A673 (cell line): ENCODE data around the gene ETFA. TPM values are rescaled to one million over a fixed set of nuclear protein-coding genes. Genes with fewer than 3 reads are reported as not detected.
A peak's percentile ranks its signal among the peaks of the same experiment; 100 is the strongest.

Experiments used
- BruUV-seq: library from RNA; stranded (reverse); fragments of 400-500 nt; replicated peaks from 2 replicates; lab custom pipeline; 2021; lab: Mats Ljungman, UMichigan
- CTCF ChIA-PET: fragments of 300-600 bp; sonication (Branson Sonifier 250); formaldehyde crosslinking; loops from one replicate; lab custom pipeline; 2022; ENCODE audit warnings: antibody characterized with exemption; lab: Charles Lee
- POLR2A ChIA-PET: fragments of 300-600 bp; sonication (Branson Sonifier 250); formaldehyde crosslinking; loops from one replicate; lab custom pipeline; 2022; ENCODE audit warnings: antibody characterized with exemption; ENCODE audit not compliant: low non-redundant PET; lab: Charles Lee
- DNase-seq: peaks from one replicate; pipeline ENCODE4 v3.0.0-alpha.2; 2015; ENCODE audit warnings: low spot score
- H3K27ac ChIP-seq: fragments of 200-600 bp; sonication (generic); 2 replicates; pipeline ENCODE4 v1.5.1; 2016; ENCODE audit warnings: mixed run types, low read depth, mild to moderate bottlenecking, mixed read lengths, antibody characterized with exemption, low read length; ENCODE audit not compliant: poor library complexity, severe bottlenecking
- H3K27me3 ChIP-seq: fragments of 200-600 bp; sonication (generic); replicated peaks from 2 replicates; pipeline ENCODE4 v1.6.1; 2017; ENCODE audit warnings: mixed run types, low read depth, mild to moderate bottlenecking, mixed read lengths, antibody characterized with exemption, low read length; ENCODE audit not compliant: insufficient read depth, poor library complexity
- H3K36me3 ChIP-seq: fragments of 200-600 bp; sonication (generic); 2 replicates; pipeline ENCODE4 v1.6.1; 2016; ENCODE audit warnings: mixed run types, mild to moderate bottlenecking, mixed read lengths, antibody characterized with exemption, low read length; ENCODE audit not compliant: insufficient read depth, poor library complexity, severe bottlenecking
- H3K4me1 ChIP-seq: fragments of 200-600 bp; sonication (generic); 2 replicates; pipeline ENCODE4 v1.6.1; 2017; ENCODE audit warnings: mixed run types, mild to moderate bottlenecking, mixed read lengths, antibody characterized with exemption, low read length; ENCODE audit not compliant: insufficient read depth, poor library complexity, severe bottlenecking
- H3K4me3 ChIP-seq: fragments of 200-600 bp; sonication (generic); 2 replicates; pipeline ENCODE4 v1.5.1; 2016; ENCODE audit warnings: low read depth, mixed run types, mild to moderate bottlenecking, mixed read lengths, low read length; ENCODE audit not compliant: poor library complexity, severe bottlenecking
- H3K9me3 ChIP-seq: fragments of 200-600 bp; sonication (generic); 2 replicates; pipeline ENCODE4 v1.6.1; 2016; ENCODE audit warnings: mixed run types, low read depth, mild to moderate bottlenecking, mixed read lengths, antibody characterized with exemption, low read length; ENCODE audit not compliant: poor library complexity, severe bottlenecking
- CTCF ChIP-seq: fragments of 300-800, 200-600 bp; sonication (generic); conservative IDR thresholded peaks from 2 replicates; pipeline ENCODE4 v1.5.1; 2017; ENCODE audit warnings: low read depth, mild to moderate bottlenecking, antibody characterized with exemption, low read length, moderate library complexity, mixed read lengths
- EZH2 ChIP-seq: fragments of 200-600 bp; sonication (generic); IDR thresholded peaks from 2 replicates; pipeline ENCODE4 v1.6.1; 2017; ENCODE audit warnings: borderline replicate concordance, low read depth, mild to moderate bottlenecking, mixed read lengths, antibody characterized with exemption, low read length; ENCODE audit not compliant: poor library complexity, severe bottlenecking
- intact Hi-C: fragments of 100-400 bp; cut with micrococcal nuclease; formaldehyde crosslinking; loops from one replicate; pipeline ENCODE4 v1.10.0; 2022; ENCODE audit not compliant: unreplicated experiment
- total RNA-seq: library from RNA; stranded (reverse); gene quantifications from 2 replicates; pipeline ENCODE4 v1.2.3, GENCODE V29; 2021

ETFA gene
- total RNA-seq, 1 experiment from 2014 or later: 133 TPM

- H3K27ac ChIP-seq: no peak overlapping the region
- H3K4me3 ChIP-seq: no peak overlapping the region
- H3K9me3 ChIP-seq: no peaks in the 10 kb centered on the region
- no peaks in the 10 kb centered on the region for H3K36me3 ChIP-seq
- peaks cover 3% of the 10 kb centered on the region for H3K4me1 ChIP-seq
- intact Hi-C loops: no loop called here
- TF ChIP-seq EZH2: no peak
- no peak for TF ChIP-seq CTCF
- DNase-seq: no peak
- no peaks in the 10 kb centered on the region for H3K27me3 ChIP-seq
- ChIA-PET POLR2A (no interaction called here), CTCF (no interaction called here)
- no TSS peak for BruUV-seq
These were observed 124.1 kb downstream of the ETFA start for GRCh38 chr15:76187163-76187562.

GRCh38 chr15:76185716-76186115, 125.6 kb downstream of the ETFA start:
- intact Hi-C loops: loop anchor here (2.0 kb wide), 1 partner anchor 681 kb away; no protein-coding TSS in a partner anchor
- DNase-seq: peak; percentile 86

GRCh38 chr15:76184650-76185035, 126.6 kb downstream of the ETFA start:
- BruUV-seq: no TSS peak
- DNase-seq: no peak
- no peak overlapping the region for H3K27ac ChIP-seq
- no peak overlapping the region for H3K4me3 ChIP-seq
- H3K4me1 ChIP-seq: no peaks in the 10 kb centered on the region
- H3K36me3 ChIP-seq: no peaks in the 10 kb centered on the region
- ChIA-PET CTCF (no interaction called here), POLR2A (no interaction called here)
- no peak for TF ChIP-seq EZH2
- TF ChIP-seq CTCF: no peak
- no peaks in the 10 kb centered on the region for H3K27me3 ChIP-seq
- intact Hi-C loops: loop anchor here (2.0 kb wide), 1 partner anchor 682 kb away; no protein-coding TSS in a partner anchor
- H3K9me3 ChIP-seq: no peaks in the 10 kb centered on the region

More at GRCh38 chr15:76185716-76186115, 125.6 kb downstream of the ETFA start:
- no peaks in the 10 kb centered on the region for H3K36me3 ChIP-seq
- no TSS peak for BruUV-seq
- TF ChIP-seq EZH2: no peak
- TF ChIP-seq CTCF: peak; percentile 75
- H3K4me3 ChIP-seq: no peak overlapping the region
- no peaks in the 10 kb centered on the region for H3K9me3 ChIP-seq
- H3K27me3 ChIP-seq: no peaks in the 10 kb centered on the region
- no peaks in the 10 kb centered on the region for H3K4me1 ChIP-seq
- H3K27ac ChIP-seq: no peak overlapping the region
- ChIA-PET POLR2A (no interaction called here), CTCF (interaction anchor here (1.1 to 1.3 kb wide), 3 partner anchors 11 to 145 kb away, joined by 3 to 6 read pairs (median 4); no protein-coding TSS in a partner anchor)
